Urothelium cell line (cell line): Measurements from ENCODE around the gene CCDC40.

Source experiments
- DNase-seq: peaks from one replicate; pipeline ENCODE4 v3.0.0; 2011; ENCODE audit warnings: low spot score, mixed read lengths
- FAIRE-seq: peaks from 2 replicates; lab custom pipeline; 2011; peaks lifted over from hg19 to GRCh38; lab: Jason Lieb, UNC

CCDC40 gene

GRCh38 chr17:79997011-79997660 lies 39.3 kb upstream of the CCDC40 start:
- no peak for FAIRE-seq
- no peak for DNase-seq

- FAIRE-seq (no peak), DNase-seq (no peak)
Measured at GRCh38 chr17:80000136-80000535, 36.3 kb upstream of the CCDC40 start.

GRCh38 chr17:80000981-80001775 lies 35.3 kb upstream of the CCDC40 start:
- FAIRE-seq: no peak
- DNase-seq: no peak

- no peak for FAIRE-seq
- no peak for DNase-seq
Measured at GRCh38 chr17:80002070-80002641, 34.3 kb upstream of the CCDC40 start.

- peak; percentile 40 for FAIRE-seq
- no peak for DNase-seq
Measured at GRCh38 chr17:80002690-80003490, 33.6 kb upstream of the CCDC40 start.

- DNase-seq: no peak
- no peak for FAIRE-seq
Measured at GRCh38 chr17:80003969-80004368, 32.5 kb upstream of the CCDC40 start.

- peak; percentile 92 for FAIRE-seq
- peak; percentile 92 for DNase-seq
Measured at GRCh38 chr17:80005360-80006338, 30.8 kb upstream of the CCDC40 start.

- no peak for DNase-seq
- no peak for FAIRE-seq
Measured at GRCh38 chr17:80006339-80006720, 30.1 kb upstream of the CCDC40 start.

GRCh38 chr17:80006811-80007752 lies 29.4 kb upstream of the CCDC40 start:
- FAIRE-seq (peak; percentile 65), DNase-seq (no peak)

- FAIRE-seq: no peak
- DNase-seq: no peak
Measured at GRCh38 chr17:80007939-80008338, 28.5 kb upstream of the CCDC40 start.

GRCh38 chr17:80008383-80008840 lies 28.0 kb upstream of the CCDC40 start:
- no peak for FAIRE-seq

GRCh38 chr17:80008848-80009247 lies 27.6 kb upstream of the CCDC40 start:
- FAIRE-seq: no peak
- no peak for DNase-seq

More at GRCh38 chr17:80008383-80008840, 28.0 kb upstream of the CCDC40 start:
- peak; percentile 93 for DNase-seq

- no peak for DNase-seq
- FAIRE-seq: no peak
Measured at GRCh38 chr17:80009391-80010282, 26.8 kb upstream of the CCDC40 start.

- no peak for DNase-seq
- FAIRE-seq: no peak
Measured at GRCh38 chr17:80010283-80010858, 26.1 kb upstream of the CCDC40 start.

- FAIRE-seq (no peak), DNase-seq (no peak)
Measured at GRCh38 chr17:80011989-80012555, 24.4 kb upstream of the CCDC40 start.

GRCh38 chr17:80012765-80013741 lies 23.4 kb upstream of the CCDC40 start:
- DNase-seq (no peak), FAIRE-seq (peak; percentile 69)
